GM10266 (cell line): ENCODE measurements around the gene FGF14.

ENCODE experiments used
- DNase-seq: peaks from one replicate; pipeline ENCODE4 v3.0.0; 2012; ENCODE audit errors: extremely low spot score
- CTCF ChIP-seq: IDR thresholded peaks from 2 replicates; pipeline ENCODE4 v1.5.1; 2012; ENCODE audit warnings: mild to moderate bottlenecking, low read depth; ENCODE audit not compliant: control insufficient read depth, insufficient read depth; ENCODE audit errors: missing control alignments

The FGF14 gene

GRCh38 chr13:101739382-101740178 is 662.3 kb downstream of the FGF14 start:
- DNase-seq = no peak

DNA sequence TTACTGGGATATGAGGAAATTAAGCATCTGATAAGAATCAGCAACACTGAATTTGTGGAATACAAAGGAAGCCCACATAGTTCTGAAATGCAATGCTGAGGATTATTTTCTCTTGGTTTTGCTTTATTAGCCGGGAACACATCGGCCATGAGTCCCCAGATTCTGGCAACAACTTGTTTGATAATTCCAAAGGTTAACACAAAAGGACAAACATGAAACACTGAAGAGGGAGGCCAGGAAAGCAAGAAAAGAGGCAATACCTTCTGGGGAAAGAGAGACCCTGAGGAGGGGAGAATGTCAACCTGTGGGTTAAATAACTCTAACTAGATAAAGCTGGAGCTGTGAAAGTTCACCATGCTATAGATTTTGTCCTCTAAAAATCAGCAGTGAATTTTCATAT is 663.5 kb downstream of the FGF14 start:
- TF ChIP-seq CTCF = no peak
- no peak for DNase-seq

More at GRCh38 chr13:101739382-101740178, 662.3 kb downstream of the FGF14 start:
- TF ChIP-seq CTCF = no peak

- no peak for DNase-seq
- TF ChIP-seq CTCF = no peak
These were observed 665.3 kb downstream of the FGF14 start for GRCh38 chr13:101736566-101736965.

GRCh38 chr13:101730420-101731000 is 671.3 kb downstream of the FGF14 start:
- no peak for TF ChIP-seq CTCF
- DNase-seq = no peak

DNA sequence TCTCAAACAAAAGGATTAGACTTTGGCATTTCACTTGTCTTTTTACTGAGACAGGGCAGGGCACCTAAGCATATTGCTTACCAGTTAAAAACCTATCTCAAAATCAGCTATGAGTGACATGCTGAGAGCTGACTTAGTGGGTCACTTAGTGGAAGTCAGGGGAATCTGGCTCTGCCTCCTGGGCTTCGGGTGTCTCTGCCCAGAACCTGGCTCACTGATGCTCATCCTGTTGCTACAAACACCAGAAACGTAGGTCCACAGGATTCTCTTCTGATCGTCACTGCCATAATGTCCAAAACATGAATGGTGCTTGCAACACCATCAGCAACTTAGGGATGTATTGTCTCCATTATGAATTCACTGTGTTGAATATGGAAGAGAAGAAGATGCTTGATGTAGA is 673.2 kb downstream of the FGF14 start:
- no peak for TF ChIP-seq CTCF
- DNase-seq = no peak

DNA sequence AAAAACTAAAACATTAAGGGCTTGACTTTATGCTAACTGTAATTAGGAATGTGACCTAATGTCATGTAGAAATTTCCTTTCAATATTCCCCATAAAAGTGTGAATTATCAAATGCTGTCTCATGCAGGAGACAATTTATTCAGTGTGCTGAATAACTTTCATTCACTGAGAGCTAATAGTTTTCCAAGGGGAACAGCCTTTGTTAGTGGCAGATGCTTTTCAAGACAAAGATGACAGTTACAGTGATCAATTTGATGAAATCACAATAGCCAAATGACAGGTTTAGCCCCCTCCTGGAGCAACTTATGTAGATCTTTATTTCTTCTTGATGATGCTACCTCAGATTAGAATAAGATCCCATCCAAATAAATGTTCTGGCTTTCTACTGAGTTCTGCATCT is 673.8 kb downstream of the FGF14 start:
- DNase-seq = no peak
- no peak for TF ChIP-seq CTCF

DNA sequence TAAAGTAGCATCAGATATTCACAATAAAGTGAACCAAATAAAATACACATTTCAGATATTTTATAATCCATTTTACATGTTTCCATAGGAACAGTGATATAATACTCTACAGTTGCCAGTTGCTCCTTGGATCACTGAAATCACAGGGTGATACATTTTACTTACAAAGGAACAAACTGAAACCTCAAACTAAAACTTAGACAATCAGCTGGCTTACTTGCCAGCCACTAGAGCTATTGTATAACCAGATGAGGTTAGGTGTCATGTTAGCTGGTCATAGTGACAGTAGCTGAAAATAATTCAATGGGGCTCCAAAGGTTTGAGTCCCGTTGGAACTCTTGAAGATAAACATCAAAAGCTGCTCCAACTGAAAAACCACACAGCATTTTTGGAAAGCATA is 674.7 kb downstream of the FGF14 start:
- TF ChIP-seq CTCF = no peak

More for the DNA sequence above, 674.7 kb downstream of the FGF14 start:
- DNase-seq = no peak
